Frontal cortex (tissue), 4 donors: Measurements from ENCODE around the gene KCND3. TPM values are rescaled to one million over a fixed set of nuclear protein-coding genes. Genes with fewer than 3 reads are reported as not detected.

Experiments
- DNase-seq, 2 donors: peaks; one replicate each; pipeline ENCODE4 v3.0.0; 2012; ENCODE audit warnings: low spot score in 2 of 2
- FAIRE-seq: peaks from 2 replicates; lab custom pipeline; 2012; peaks lifted over from hg19 to GRCh38; lab: Jason Lieb, UNC
- total RNA-seq: library from RNA; depleted of rRNA; stranded (reverse); fragments of >200 nt; gene quantifications from one replicate; pipeline ENCODE4 v1.2.3, GENCODE V29; 2014
- donor health status: control.
- donor health status: control.
- donor health status: control.

KCND3 gene
- total RNA-seq, 1 donor from 2014 or later: 10.6 TPM

- no peak for FAIRE-seq
- DNase-seq: no peak
These were observed 126.9 kb downstream of the KCND3 start for GRCh38 chr1:111862599-111862998.

GRCh38 chr1:111861523-111861922 lies 127.9 kb downstream of the KCND3 start:
- DNase-seq (no peak), FAIRE-seq (no peak)

- DNase-seq: peak in 1 of 2 donors; percentile 30
- no peak for FAIRE-seq
These were observed 132.2 kb downstream of the KCND3 start for GRCh38 chr1:111857194-111857651.

- DNase-seq (no peak), FAIRE-seq (no peak)
These were observed 132.9 kb downstream of the KCND3 start for GRCh38 chr1:111856411-111857185.

- FAIRE-seq: no peak
These were observed 134.2 kb downstream of the KCND3 start for GRCh38 chr1:111855260-111855659.

GRCh38 chr1:111852261-111852721 lies 137.2 kb downstream of the KCND3 start:
- no peak for DNase-seq
- no peak for FAIRE-seq

More at GRCh38 chr1:111855260-111855659, 134.2 kb downstream of the KCND3 start:
- DNase-seq: no peak

- DNase-seq (no peak), FAIRE-seq (no peak)
These were observed 137.9 kb downstream of the KCND3 start for GRCh38 chr1:111851552-111851951.

GRCh38 chr1:111850109-111850508 lies 139.4 kb downstream of the KCND3 start:
- no peak for DNase-seq
- FAIRE-seq: no peak

GRCh38 chr1:111848852-111849545 lies 140.5 kb downstream of the KCND3 start:
- DNase-seq (peak in 1 of 2 donors; percentile 14), FAIRE-seq (no peak)

GRCh38 chr1:111847466-111847865 lies 142.0 kb downstream of the KCND3 start:
- DNase-seq (no peak), FAIRE-seq (no peak)

GRCh38 chr1:111846842-111847241 lies 142.6 kb downstream of the KCND3 start:
- FAIRE-seq (no peak), DNase-seq (no peak)

- no peak for DNase-seq
- FAIRE-seq: no peak
These were observed 146.3 kb downstream of the KCND3 start for GRCh38 chr1:111843177-111843576.

- FAIRE-seq (no peak), DNase-seq (peak in 1 of 2 donors; percentile 19)
These were observed 147.1 kb downstream of the KCND3 start for GRCh38 chr1:111842411-111842810.

- DNase-seq (no peak), FAIRE-seq (no peak)
These were observed 147.7 kb downstream of the KCND3 start for GRCh38 chr1:111841746-111842145.

GRCh38 chr1:111841189-111841588 lies 148.3 kb downstream of the KCND3 start:
- no peak for FAIRE-seq
- DNase-seq: no peak

GRCh38 chr1:111837393-111837792 lies 152.1 kb downstream of the KCND3 start:
- DNase-seq (peak in 1 of 2 donors; percentile 18), FAIRE-seq (no peak)

GRCh38 chr1:111836111-111836510 lies 153.4 kb downstream of the KCND3 start:
- FAIRE-seq: no peak
- no peak for DNase-seq

- DNase-seq: no peak
- FAIRE-seq: no peak
These were observed 154.0 kb downstream of the KCND3 start for GRCh38 chr1:111835514-111835913.

GRCh38 chr1:111834956-111835355 lies 154.5 kb downstream of the KCND3 start:
- DNase-seq: no peak
- no peak for FAIRE-seq

GRCh38 chr1:111833334-111833733 lies 156.1 kb downstream of the KCND3 start:
- FAIRE-seq: no peak
- DNase-seq: no peak

GRCh38 chr1:111832521-111833155 lies 156.8 kb downstream of the KCND3 start:
- no peak for FAIRE-seq
- DNase-seq: no peak
